Measurements from ENCODE around the gene TBCD. TPM values are rescaled to one million over a fixed set of nuclear protein-coding genes. Genes with fewer than 3 reads are reported as not detected.
A peak's percentile ranks its signal among the peaks of the same experiment; 100 is the strongest.

The TBCD gene
- total and polyA plus RNA-seq, 9 of the 15 experiments (the other 6 are each of a cell fraction or from before 2014, with no cell fraction given), result 8.9 to 98.5 (median 28.0) TPM

GRCh38 chr17:82911822-82912221 lies 160.0 kb downstream of the TBCD start:
- in situ Hi-C loops (cut with MboI) (no loop called here), intact Hi-C loops (cut with micrococcal nuclease) (no loop called here)
- DNase-seq (ENCODE audit: extremely low read depth in 1 of 4, low spot score in 3 of 4), result peak in 1 of 4 experiments; percentile 14
- Histone ChIP-seq H2AFZ (ENCODE audit: low read depth, low read length) (no peak overlapping the region), H3K36me3 (ENCODE audit: control insufficient read depth, insufficient read depth, low read length) (peaks cover 42% of the 10 kb centered on the region; the same call in 2 of the 3 replicates), H3K4me3 (no peak overlapping the region), H3K9me3 (replicated peaks; ENCODE audit: control insufficient read depth, insufficient read depth, low read depth, low read length) (no peaks in the 10 kb centered on the region), H4K20me1 (replicated peaks; ENCODE audit: control insufficient read depth, insufficient read depth, low read length) (no peaks in the 10 kb centered on the region), H3K9ac (ENCODE audit: insufficient read depth in 1 of 2, low read depth in 2 of 2, low read length in 2 of 2) (peak overlapping the region in 1 of 2 experiments; percentile 59; a peak in 1 of 4 replicates), H3K27me3 (ENCODE audit: control insufficient read depth in 2 of 2, insufficient read depth in 2 of 2, low read length in 2 of 2) (no peaks in the 10 kb centered on the region), H3K79me2 (ENCODE audit: control insufficient read depth, insufficient read depth, low read length) (0 out of 3 replicates have a peak, but pooled peaks cover 2% of the 10 kb centered on the region), H3K4me1 (replicated peaks in 1 of 2; ENCODE audit: control insufficient read depth in 2 of 2, insufficient read depth in 2 of 2, low read length in 2 of 2) (peaks cover 5 to 39% of the 10 kb centered on the region in 2 experiments; a peak in 3 of 5 replicates), H3K4me2 (ENCODE audit: insufficient read depth, low read length) (no peak overlapping the region), H3K27ac (ENCODE audit: extremely low read depth, low read depth, low read length) (no peak overlapping the region), H3K9me1 (ENCODE audit: control insufficient read depth, insufficient read depth, low read length) (peaks cover 3% of the 10 kb centered on the region)
- POLR2A ChIA-PET, result interaction anchor here (0.6 to 0.7 kb wide), 2 partner anchors 69 to 286 kb away, joined by 3 to 6 read pairs; no protein-coding TSS in a partner anchor
- CTCF ChIA-PET (ENCODE audit: low intra/inter-chr PET ratio), result no interaction called here
- BruUV-seq (replicated peaks), result no TSS peak
- WGBS (ENCODE audit: insufficient coverage, low coverage, missing lambda C conversion rate), result 80% methylated on average over 13 of the region's 14 CpGs
- peak; percentile 57 for ATAC-seq
- TF ChIP-seq SPI1 (IDR thresholded peaks at IDR 0.05; ENCODE audit: borderline replicate concordance, low read depth, low read length), result peak; percentile 57; the same call in 1 of the 2 replicates
- TF ChIP-seq RCOR1 (IDR thresholded peaks at IDR 0.05; ENCODE audit: borderline replicate concordance in 1 of 2, low read depth in 2 of 2, low read length in 2 of 2), result 0 out of 4 replicates have a peak, but pooled peaks of 1 of the 2 experiments have one; percentile 21
- TF ChIP-seq TCF7L2 (IDR thresholded peaks at IDR 0.05; ENCODE audit: low read depth, low read length), result no peak
- FAIRE-seq, result no peak

- Histone ChIP-seq H3K4me2 (ENCODE audit: insufficient read depth, low read length) (no peak overlapping the region), H3K4me1 (replicated peaks in 1 of 2; ENCODE audit: control insufficient read depth in 2 of 2, insufficient read depth in 2 of 2, low read length in 2 of 2) (peaks cover 5 to 39% of the 10 kb centered on the region in 2 experiments; a peak in 3 of 5 replicates), H2AFZ (ENCODE audit: low read depth, low read length) (no peak overlapping the region), H3K4me3 (no peak overlapping the region), H3K27me3 (ENCODE audit: control insufficient read depth in 2 of 2, insufficient read depth in 2 of 2, low read length in 2 of 2) (no peaks in the 10 kb centered on the region), H3K9me1 (ENCODE audit: control insufficient read depth, insufficient read depth, low read length) (peaks cover 3% of the 10 kb centered on the region), H4K20me1 (replicated peaks; ENCODE audit: control insufficient read depth, insufficient read depth, low read length) (no peaks in the 10 kb centered on the region), H3K27ac (ENCODE audit: extremely low read depth, low read depth, low read length) (peak overlapping the region; percentile 28; the same call in 1 of the 3 replicates), H3K9ac (ENCODE audit: insufficient read depth in 1 of 2, low read depth in 2 of 2, low read length in 2 of 2) (peak overlapping the region in 1 of 2 experiments; percentile 40; a peak in 1 of 4 replicates), H3K79me2 (ENCODE audit: control insufficient read depth, insufficient read depth, low read length) (0 out of 3 replicates have a peak, but pooled peaks cover 2% of the 10 kb centered on the region), H3K36me3 (ENCODE audit: control insufficient read depth, insufficient read depth, low read length) (peaks cover 35% of the 10 kb centered on the region; the same call in 2 of the 3 replicates), H3K9me3 (replicated peaks; ENCODE audit: control insufficient read depth, insufficient read depth, low read depth, low read length) (no peaks in the 10 kb centered on the region)
- ATAC-seq (no peak), DNase-seq (ENCODE audit: extremely low read depth in 1 of 4, low spot score in 3 of 4) (no peak), FAIRE-seq (no peak)
- intact Hi-C loops (cut with micrococcal nuclease), result no loop called here
- TF ChIP-seq MTA3 (IDR thresholded peaks at IDR 0.05; ENCODE audit: borderline replicate concordance), result no peak
- TF ChIP-seq MAZ (CRISPR knock-in tag; conservative IDR thresholded peaks at IDR 0.05 in 1 of 2, IDR thresholded peaks at IDR 0.05 in 1 of 2), result no peak
- TF ChIP-seq HCFC1 (IDR thresholded peaks at IDR 0.05; ENCODE audit: low read depth, low read length), result no peak
- 96% methylated on average over 18 of the region's 20 CpGs for WGBS (ENCODE audit: insufficient coverage, low coverage, missing lambda C conversion rate)
- POLR2A ChIA-PET, result interaction anchor here (0.6 to 0.7 kb wide), 2 partner anchors 70 to 285 kb away, joined by 3 to 6 read pairs; no protein-coding TSS in a partner anchor
- BruUV-seq (replicated peaks), result no TSS peak
- CTCF ChIA-PET (ENCODE audit: low intra/inter-chr PET ratio), result no interaction called here
- in situ Hi-C loops (cut with MboI), result no loop called here
Observed at GRCh38 chr17:82912484-82913089, 160.7 kb downstream of the TBCD start.
